SH-SY5Y (cell line): ENCODE measurements around the gene SEMA6D.

Experiments
- GATA2 ChIP-seq: IDR thresholded peaks from 2 replicates; pipeline ENCODE4 v1.6.1; 2011; ENCODE audit warnings: mild to moderate bottlenecking, low read depth, low read length
- GATA3 ChIP-seq: IDR thresholded peaks from 2 replicates; pipeline ENCODE4 v1.6.1; 2011; ENCODE audit warnings: low read depth, mild to moderate bottlenecking, low read length, moderate library complexity

SEMA6D gene

DNA sequence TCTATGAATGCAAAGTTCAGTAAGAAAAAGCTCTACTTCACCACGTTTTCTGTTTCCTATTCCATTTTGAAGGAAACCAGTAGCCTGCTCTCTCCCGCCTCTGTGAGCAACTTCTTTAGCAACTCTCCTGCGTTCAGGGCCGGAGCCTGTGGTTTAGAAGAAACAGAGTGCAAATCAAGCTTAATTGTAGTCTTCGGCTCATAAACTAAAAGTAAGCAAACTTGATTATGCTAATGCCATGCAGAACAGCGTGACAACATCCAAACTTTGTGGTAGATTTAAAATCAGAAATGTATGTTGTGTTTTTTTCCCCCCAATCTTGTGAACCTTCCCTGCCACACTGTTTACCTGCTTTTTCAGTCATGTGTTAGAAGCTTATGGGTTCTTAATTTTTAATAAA is 87.4 kb downstream of the SEMA6D start:
- no peak for TF ChIP-seq GATA2
- no peak for TF ChIP-seq GATA3

- TF ChIP-seq GATA3 (peak; percentile 87), GATA2 (peak; percentile 87)
Measured at GRCh38 chr15:47806008-47806407, 88.7 kb downstream of the SEMA6D start.

DNA sequence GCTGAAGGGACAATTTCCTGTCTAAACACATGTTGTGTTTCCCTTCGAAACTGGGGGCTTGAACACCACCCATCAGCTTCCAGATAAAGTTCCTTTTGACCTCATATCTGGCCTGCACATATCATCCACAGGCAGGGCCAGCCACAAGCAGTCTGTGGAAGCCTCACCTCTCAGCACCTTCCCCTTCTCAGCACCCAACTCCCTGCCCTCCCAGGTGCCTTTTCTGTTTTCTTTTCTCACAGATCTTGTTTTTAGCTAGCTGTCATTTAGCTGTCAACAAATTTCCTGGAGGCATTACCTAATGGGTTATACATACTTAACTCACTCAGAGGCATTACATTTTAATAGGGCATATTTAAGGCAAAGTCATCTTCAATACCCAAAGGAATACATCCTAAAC is 93.9 kb downstream of the SEMA6D start:
- no peak for TF ChIP-seq GATA2

DNA sequence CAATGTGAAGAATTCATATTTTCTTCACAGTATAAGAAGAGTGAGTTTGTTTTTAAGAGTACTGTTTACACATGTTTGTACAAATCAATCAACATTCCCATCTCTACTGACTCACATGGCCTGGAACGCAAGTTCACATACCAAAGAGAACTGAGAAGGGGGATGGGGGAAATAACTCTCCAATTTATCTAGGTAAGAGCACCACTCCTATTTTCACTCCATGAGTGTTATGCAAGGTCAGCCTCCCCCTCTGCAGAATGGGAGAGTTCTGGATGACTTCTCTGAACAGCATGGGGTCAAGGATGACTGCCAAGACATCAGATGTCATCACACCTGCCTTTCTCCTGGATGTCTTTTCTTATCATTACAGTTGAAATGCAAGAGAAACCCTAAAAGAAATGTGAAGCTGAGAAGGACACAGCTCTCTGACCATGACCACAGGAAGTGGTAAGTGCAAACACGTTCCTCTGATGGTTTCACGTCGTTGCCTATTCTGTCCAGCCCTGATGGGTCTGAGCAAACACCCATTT is 95.2 kb downstream of the SEMA6D start:
- TF ChIP-seq GATA3 (no peak), GATA2 (no peak)

DNA sequence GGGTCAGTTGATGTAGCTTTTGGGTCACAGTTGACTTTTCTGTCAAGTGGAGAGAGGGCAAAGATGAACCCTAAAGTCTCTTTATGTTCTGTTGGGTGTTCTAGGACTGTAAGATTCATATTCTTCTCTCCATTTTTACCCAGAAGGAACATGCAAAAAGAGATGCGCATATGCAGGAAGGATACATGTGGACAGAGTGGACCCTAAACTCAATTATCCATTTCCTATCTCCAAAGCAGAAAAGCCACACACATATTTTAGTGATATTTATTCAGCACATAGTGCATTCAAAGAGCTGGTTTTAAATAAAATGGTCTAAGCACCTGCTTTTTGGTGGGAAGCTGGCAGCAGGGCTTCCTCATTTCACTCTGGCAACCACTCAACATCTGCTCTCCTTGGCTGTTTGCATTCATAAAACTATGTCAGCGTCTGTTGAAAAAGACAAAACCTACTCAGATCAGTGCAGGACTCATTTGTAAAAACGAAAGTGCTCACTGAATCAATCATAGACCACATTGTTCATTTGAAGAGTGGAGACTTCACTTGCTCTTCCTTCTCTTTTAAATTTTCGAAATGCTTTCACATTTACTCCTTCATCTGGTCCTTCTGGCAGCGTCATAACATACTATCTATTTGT is 96.6 kb downstream of the SEMA6D start:
- no peak for TF ChIP-seq GATA3
- no peak for TF ChIP-seq GATA2

DNA sequence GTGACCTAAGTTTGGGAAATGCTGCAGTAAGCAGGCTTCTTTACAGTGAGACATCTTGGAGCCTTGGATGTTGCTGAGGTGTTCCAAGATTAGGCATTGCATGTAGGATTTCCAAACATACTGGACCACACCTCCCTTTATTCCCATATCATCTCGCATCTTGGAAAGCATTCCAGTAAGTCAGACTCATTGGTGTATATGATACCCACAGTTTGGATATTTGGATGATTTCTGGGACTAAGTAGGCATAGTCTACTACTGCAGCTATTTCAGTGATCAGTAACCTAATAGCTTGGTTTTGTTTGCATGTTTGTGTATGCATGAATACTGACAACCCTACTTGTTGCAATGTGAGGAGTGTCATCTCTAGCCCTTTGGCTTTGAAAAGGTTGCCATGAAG is 97.3 kb downstream of the SEMA6D start:
- TF ChIP-seq GATA2 (no peak), GATA3 (no peak)

DNA sequence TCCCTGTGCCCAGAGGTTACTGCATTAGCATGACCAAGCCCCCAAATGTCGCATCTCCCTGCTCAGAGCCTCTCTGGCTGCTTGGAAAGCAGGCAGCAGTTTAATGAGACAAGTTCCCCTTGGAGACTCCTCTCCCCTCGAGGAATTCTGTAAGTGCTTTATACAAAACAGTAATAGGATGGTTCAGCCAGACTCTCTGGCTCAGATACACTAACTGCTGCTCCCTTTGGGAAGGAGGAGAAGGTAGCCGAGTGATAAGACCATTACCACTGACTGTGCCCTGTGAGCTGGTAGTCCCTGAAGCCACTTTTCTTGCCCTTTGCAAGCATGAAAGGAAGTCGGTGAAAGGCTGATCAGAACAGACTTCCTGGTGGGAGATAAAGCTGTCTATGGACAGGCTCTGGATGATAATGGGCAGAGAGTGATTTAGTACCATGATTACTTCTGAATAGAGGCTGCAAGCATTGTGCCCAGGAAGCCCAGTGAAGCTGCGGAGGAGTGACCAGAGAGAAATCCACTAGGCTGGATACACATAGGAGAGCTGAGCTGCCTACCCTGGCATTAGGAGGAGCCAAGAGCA is 100.8 kb downstream of the SEMA6D start:
- peak; percentile 70; the same call in 1 of the 2 replicates for TF ChIP-seq GATA2
- TF ChIP-seq GATA3: no peak; the same call in 1 of the 2 replicates

- TF ChIP-seq GATA3 (no peak), GATA2 (no peak)
Measured at GRCh38 chr15:47819158-47819557, 101.9 kb downstream of the SEMA6D start.

GRCh38 chr15:47820057-47820746 is 102.9 kb downstream of the SEMA6D start:
- TF ChIP-seq GATA2 (no peak; the same call in 1 of the 2 replicates), GATA3 (no peak)

- TF ChIP-seq GATA3 (peak; percentile 84), GATA2 (peak; percentile 75)
Measured at GRCh38 chr15:47820747-47821319, 103.5 kb downstream of the SEMA6D start.

DNA sequence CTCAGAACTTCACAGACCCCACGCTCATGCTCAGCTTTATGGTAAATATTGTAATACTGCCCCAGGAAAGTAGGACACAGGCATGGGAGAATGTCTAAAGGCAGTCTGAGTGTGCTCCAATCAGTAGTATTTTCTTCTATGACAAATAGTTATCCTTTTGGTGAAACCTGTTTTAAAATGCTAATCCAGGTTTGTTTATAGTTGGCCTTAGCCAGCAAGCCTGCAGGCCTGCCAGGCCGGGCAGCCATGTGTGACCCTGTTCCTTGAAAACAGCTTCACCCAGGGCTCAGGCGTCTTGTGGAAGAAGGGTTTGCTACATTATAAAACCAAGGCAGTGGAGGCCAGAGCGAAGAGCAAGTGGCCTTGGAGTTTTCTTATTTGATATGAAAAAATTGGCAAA is 104.7 kb downstream of the SEMA6D start:
- TF ChIP-seq GATA2: no peak
- no peak for TF ChIP-seq GATA3
